OCI-LY3 (cell line): ENCODE measurements around the gene TESK2.

ENCODE experiments used
- EZH2phosphoT487 ChIP-seq: fragments of 200-600 bp; shearing (Covaris generic); IDR thresholded peaks from 2 replicates; pipeline ENCODE4 v1.6.1; 2018; ENCODE audit warnings: antibody characterized with exemption, mixed run types, low read depth
- TF ChIP-seq, protein P1 (sequence below): fragments of 200-600, 300-600 bp; sonication (generic); IDR thresholded peaks from 2 replicates; pipeline ENCODE4 v1.5.1; 2014; ENCODE audit warnings: antibody characterized with exemption, low read length, low read depth

DNA sequence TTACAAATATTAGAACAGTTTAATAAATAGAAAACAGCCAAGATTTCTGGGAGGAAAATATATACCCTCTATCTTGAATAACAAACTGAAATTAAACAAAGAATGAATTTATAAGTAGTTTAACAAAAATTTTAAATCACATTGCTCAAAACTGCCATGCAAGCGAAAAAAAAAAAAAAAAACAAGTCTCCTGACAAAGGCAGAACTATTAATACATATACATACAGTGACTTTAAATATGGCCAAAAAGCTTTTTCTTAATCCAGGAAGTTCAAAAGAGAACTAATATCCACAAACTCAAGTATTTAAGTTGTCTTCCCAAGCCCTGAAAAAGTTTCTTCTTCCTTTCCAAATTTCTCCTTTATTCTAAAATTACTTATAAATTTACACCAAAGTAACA is 87.2 kb downstream of the TESK2 start:
- TF ChIP-seq, protein P1, sequence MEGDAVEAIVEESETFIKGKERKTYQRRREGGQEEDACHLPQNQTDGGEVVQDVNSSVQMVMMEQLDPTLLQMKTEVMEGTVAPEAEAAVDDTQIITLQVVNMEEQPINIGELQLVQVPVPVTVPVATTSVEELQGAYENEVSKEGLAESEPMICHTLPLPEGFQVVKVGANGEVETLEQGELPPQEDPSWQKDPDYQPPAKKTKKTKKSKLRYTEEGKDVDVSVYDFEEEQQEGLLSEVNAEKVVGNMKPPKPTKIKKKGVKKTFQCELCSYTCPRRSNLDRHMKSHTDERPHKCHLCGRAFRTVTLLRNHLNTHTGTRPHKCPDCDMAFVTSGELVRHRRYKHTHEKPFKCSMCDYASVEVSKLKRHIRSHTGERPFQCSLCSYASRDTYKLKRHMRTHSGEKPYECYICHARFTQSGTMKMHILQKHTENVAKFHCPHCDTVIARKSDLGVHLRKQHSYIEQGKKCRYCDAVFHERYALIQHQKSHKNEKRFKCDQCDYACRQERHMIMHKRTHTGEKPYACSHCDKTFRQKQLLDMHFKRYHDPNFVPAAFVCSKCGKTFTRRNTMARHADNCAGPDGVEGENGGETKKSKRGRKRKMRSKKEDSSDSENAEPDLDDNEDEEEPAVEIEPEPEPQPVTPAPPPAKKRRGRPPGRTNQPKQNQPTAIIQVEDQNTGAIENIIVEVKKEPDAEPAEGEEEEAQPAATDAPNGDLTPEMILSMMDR = no peak
- no peak for TF ChIP-seq EZH2phosphoT487
